ENCODE data around the gene PRR33.

GRCh38 chr11:1856306-1857005, 35.2 kb downstream of the PRR33 start:
- TF ChIP-seq CTCF (IDR thresholded peaks at IDR 0.05): no peak
- no peak for TF ChIP-seq REST (IDR thresholded peaks at IDR 0.05; ENCODE audit: insufficient read depth in 1 of 2, low read depth in 2 of 2, low read length in 1 of 2)
- TF ChIP-seq POLR2AphosphoS5 (IDR thresholded peaks at IDR 0.05; ENCODE audit: low read depth, low read length): no peak
- TF ChIP-seq TCF7L2 (IDR thresholded peaks at IDR 0.05; ENCODE audit: low read depth, low read length): no peak
- TF ChIP-seq SIN3A (IDR thresholded peaks at IDR 0.05; ENCODE audit: borderline replicate concordance, insufficient read depth, low read depth, low read length): no peak

Measured in Panc1 (cell line).